H1 (cell line): ENCODE measurements around the gene NPY4R.
"Not testable (repeated sequence)": the region's sequence is repeated elsewhere in the genome, so short reads cannot be mapped to it uniquely, and the experiment has no call there.

ENCODE experiments used
- BACH1 ChIP-seq: IDR thresholded peaks from 2 replicates; pipeline ENCODE4 v1.6.1; 2012; ENCODE audit warnings: low read length, improper control_type of control experiment
- CTCF ChIP-seq, 3 experiments: IDR thresholded peaks; 1 replicate in 2 of 3; 2 replicates in 1 of 3; pipeline versions ENCODE4 v1.5.1 to v1.6.1; 2011; ENCODE audit warnings: low read length in 3 of 3, mild to moderate bottlenecking in 3 of 3, inconsistent platforms in 2 of 3, low read depth in 1 of 3, moderate library complexity in 1 of 3; ENCODE audit not compliant: insufficient read depth in 1 of 3; ENCODE audit errors: control extremely low read depth in 1 of 3
- EGR1 ChIP-seq: IDR thresholded peaks from 2 replicates; pipeline ENCODE4 v1.6.1; 2011; ENCODE audit warnings: low read depth, low read length, borderline replicate concordance
- KDM5A ChIP-seq: fragments of 200-600 bp; IDR thresholded peaks from 2 replicates; pipeline ENCODE4 v1.7.1; 2012; ENCODE audit warnings: mild to moderate bottlenecking, low read length, inconsistent platforms, mixed read lengths
- POLR2A ChIP-seq, 2 experiments: IDR thresholded peaks; 1 replicate in 1 of 2; 2 replicates in 1 of 2; pipeline ENCODE4 v1.6.1; 2011; ENCODE audit warnings: low read depth in 2 of 2, low read length in 2 of 2, mild to moderate bottlenecking in 2 of 2; ENCODE audit errors: control extremely low read depth in 1 of 2
- POU5F1 ChIP-seq: IDR thresholded peaks from 2 replicates; pipeline ENCODE4 v1.6.1; 2011; ENCODE audit warnings: low read depth, mild to moderate bottlenecking, low read length, moderate library complexity
- RXRA ChIP-seq: IDR thresholded peaks from 2 replicates; pipeline ENCODE4 v1.6.1; 2011; ENCODE audit warnings: low read depth, mild to moderate bottlenecking, low read length, moderate library complexity; ENCODE audit not compliant: insufficient read depth
- SP1 ChIP-seq: IDR thresholded peaks from 2 replicates; pipeline ENCODE4 v1.6.1; 2011; ENCODE audit warnings: low read depth, low read length
- TAF1 ChIP-seq: IDR thresholded peaks from 2 replicates; pipeline ENCODE4 v1.6.1; 2011; ENCODE audit warnings: mild to moderate bottlenecking, low read depth, low read length
- USF2 ChIP-seq: IDR thresholded peaks from 2 replicates; pipeline ENCODE4 v1.6.1; 2011; ENCODE audit warnings: low read length, improper control_type of control experiment
- YY1 ChIP-seq: IDR thresholded peaks from 2 replicates; pipeline ENCODE4 v1.6.1; 2011; ENCODE audit warnings: low read depth, mild to moderate bottlenecking, low read length
- ZNF274 ChIP-seq: IDR thresholded peaks from 2 replicates; pipeline ENCODE4 v1.7.0; 2012; ENCODE audit warnings: low read length, borderline replicate concordance; ENCODE audit errors: extremely low read depth

- not testable (repeated sequence) for TF ChIP-seq EGR1; CTCF (IDR thresholded peaks at IDR 0.05; ENCODE audit: control extremely low read depth in 1 of 3, insufficient read depth in 1 of 3, low read depth in 1 of 3, low read length in 3 of 3); USF2; POU5F1; BACH1; TAF1; ZNF274; YY1; KDM5A; POLR2A (IDR thresholded peaks at IDR 0.05; ENCODE audit: control extremely low read depth in 1 of 2, low read depth in 2 of 2, low read length in 2 of 2); SP1; RXRA
Measured at GRCh38 chr10:46442706-46443275, 23.0 kb downstream of the NPY4R start.
